NT2/D1 (cell line): ENCODE results near the gene CYP1A2.

Experiments
- SUZ12 ChIP-seq: IDR thresholded peaks from 2 replicates; pipeline ENCODE4 v1.6.1; 2011; ENCODE audit not compliant: insufficient read length, insufficient read depth; ENCODE audit errors: extremely low read depth
- YY1 ChIP-seq: IDR thresholded peaks from 2 replicates; pipeline ENCODE4 v1.6.1; 2011; ENCODE audit not compliant: insufficient read length, insufficient read depth
- ZNF274 ChIP-seq: IDR thresholded peaks from 2 replicates; pipeline ENCODE4 v1.6.1; 2011; ENCODE audit warnings: mild to moderate bottlenecking, low read depth, low read length

- TF ChIP-seq YY1 = no peak
- TF ChIP-seq ZNF274 = no peak
- no peak for TF ChIP-seq SUZ12
These were observed 32.1 kb downstream of the CYP1A2 start for GRCh38 chr15:74780523-74781430.
